ENCODE measurements around the gene XBP1.
A peak's percentile ranks its signal among the peaks of the same experiment; 100 is the strongest.

Gene XBP1

GRCh38 chr22:28835630-28836189, 35.3 kb upstream of the XBP1 start:
- TF ChIP-seq CTCF (IDR thresholded peaks at IDR 0.05; ENCODE audit: low read depth, low read length) = no peak
- in situ Hi-C loops (cut with HindIII; ENCODE audit: low sequenced_read_pairs) = no loop called here
- H3K4me3 ChIP-seq (ENCODE audit: low read depth, low read length) = no peak overlapping the region
- no peak for DNase-seq (ENCODE audit: low read depth, low spot score)

DNA sequence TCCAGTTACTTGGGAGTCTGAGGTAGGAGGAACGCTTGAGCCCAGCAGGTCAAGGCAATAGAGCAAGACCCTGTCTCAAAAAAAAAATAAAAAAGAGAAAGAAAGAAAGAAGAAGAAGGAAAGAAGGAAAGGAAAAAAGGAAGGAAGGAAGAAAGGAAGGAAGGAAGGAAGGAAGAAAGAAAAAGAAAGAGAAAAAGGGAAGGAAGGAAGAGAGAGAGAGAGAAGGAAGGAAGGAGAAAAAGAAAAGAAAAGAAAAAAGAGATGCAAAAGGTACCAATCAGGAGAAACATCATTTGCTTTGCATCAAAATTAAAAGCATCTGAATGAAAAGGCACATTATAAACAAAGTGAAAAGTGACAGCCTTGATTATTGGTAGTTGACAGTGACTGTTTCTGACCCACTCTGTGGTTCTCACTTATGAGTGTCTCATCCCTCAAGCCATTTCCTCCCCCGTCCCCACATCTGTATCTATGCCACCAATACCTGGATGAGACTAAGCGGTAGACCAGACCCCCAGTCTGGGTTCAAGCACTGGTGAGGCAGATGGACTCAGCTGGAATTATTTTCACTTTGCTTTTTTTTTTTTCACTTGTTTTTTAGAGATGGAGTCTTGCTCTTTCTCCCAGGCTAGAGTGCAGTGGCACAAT, 33.0 kb upstream of the XBP1 start:
- no peak for DNase-seq (ENCODE audit: low read depth, low spot score)
- no peak for TF ChIP-seq CTCF (IDR thresholded peaks at IDR 0.05; ENCODE audit: low read depth, low read length)
- in situ Hi-C loops (cut with HindIII; ENCODE audit: low sequenced_read_pairs) = no loop called here
- no peak overlapping the region for H3K4me3 ChIP-seq (ENCODE audit: low read depth, low read length)

DNA sequence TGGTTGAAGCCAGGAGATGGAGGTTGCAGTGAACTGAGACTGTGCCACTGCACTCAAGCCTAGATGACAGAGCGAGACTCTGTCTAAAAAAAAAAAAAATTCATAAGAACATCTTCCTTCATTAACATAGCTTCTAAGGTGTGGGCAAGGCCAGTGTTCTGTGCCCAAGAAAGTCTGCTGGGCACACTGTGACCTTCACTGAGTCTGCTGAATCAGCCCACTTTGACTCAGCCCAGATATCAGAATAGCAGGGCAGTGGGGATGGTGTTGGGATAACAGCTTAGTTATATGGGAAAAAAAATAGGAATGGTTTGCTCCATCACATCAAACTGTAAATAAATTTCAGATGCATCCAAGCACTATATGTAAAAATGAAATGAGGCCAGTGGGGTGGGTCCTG, 32.4 kb upstream of the XBP1 start:
- H3K4me3 ChIP-seq (ENCODE audit: low read depth, low read length) = no peak overlapping the region
- in situ Hi-C loops (cut with HindIII; ENCODE audit: low sequenced_read_pairs) = no loop called here
- TF ChIP-seq CTCF (IDR thresholded peaks at IDR 0.05; ENCODE audit: low read depth, low read length) = no peak
- no peak for DNase-seq (ENCODE audit: low read depth, low spot score)

- H3K4me3 ChIP-seq (ENCODE audit: low read depth, low read length) = no peak overlapping the region
- TF ChIP-seq CTCF (IDR thresholded peaks at IDR 0.05; ENCODE audit: low read depth, low read length) = no peak
- in situ Hi-C loops (cut with HindIII; ENCODE audit: low sequenced_read_pairs) = no loop called here
- no peak for DNase-seq (ENCODE audit: low read depth, low spot score)
Observed at GRCh38 chr22:28831140-28832072, 31.0 kb upstream of the XBP1 start.

DNA sequence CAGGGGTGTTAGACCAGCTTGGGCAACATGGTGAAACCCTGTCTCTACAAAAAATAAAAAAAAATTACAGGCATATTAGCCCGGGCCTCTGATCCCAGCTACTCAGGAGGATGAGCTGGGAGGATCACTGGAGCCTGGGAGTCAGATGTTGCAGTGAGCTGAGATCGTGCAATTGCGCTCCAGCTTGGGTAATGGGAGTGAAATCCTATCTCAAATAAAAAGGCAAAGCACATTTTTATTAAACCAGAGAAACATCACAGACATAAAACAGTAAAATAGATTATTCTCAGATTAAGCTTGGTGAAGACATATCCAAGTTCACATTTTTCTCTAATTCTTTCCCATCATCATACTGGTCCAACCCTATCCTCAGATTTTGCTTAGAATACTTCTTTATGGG, 30.1 kb upstream of the XBP1 start:
- TF ChIP-seq CTCF (IDR thresholded peaks at IDR 0.05; ENCODE audit: low read depth, low read length) = no peak
- H3K4me3 ChIP-seq (ENCODE audit: low read depth, low read length) = no peak overlapping the region
- in situ Hi-C loops (cut with HindIII; ENCODE audit: low sequenced_read_pairs) = no loop called here
- no peak for DNase-seq (ENCODE audit: low read depth, low spot score)

DNA sequence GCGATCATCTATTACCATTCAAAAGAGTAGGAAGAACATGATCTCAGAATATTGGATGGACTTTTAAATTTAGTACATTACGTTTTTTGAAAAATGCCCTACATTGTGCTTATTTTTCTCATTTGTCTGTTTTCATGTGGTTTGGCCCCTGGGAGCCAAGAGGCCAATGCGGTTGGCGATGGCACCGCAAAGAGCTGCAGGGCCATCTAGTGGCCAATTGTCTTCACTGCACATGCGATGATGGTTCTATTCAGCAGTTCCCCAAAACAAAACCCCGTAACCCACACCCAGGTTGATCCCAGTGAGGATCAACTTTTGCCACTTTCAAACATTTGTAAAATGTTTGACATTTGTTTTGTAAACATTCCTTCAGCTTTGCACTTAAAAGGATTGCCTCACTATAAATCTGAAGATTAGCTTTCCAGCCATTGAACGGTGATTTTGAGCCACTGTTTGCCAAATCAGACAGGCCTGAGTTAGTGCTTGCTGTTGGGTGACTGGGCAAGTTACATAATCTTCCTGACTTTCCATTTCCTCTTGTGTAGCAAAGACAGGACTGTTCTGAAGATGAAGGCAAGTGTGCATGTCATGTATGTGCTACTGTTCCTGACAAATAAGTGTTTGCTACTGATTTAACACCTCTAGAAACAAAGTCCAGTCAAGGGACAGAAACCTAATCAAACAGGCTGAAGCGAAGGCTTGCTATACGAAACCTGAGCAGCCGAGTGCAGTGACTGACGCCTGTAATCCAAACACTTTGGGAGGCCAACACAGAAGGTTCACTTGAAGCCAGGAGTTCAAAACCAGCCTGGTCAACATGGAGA, 29.2 kb upstream of the XBP1 start:
- TF ChIP-seq CTCF (IDR thresholded peaks at IDR 0.05; ENCODE audit: low read depth, low read length) = peak; percentile 96
- H3K4me3 ChIP-seq (ENCODE audit: low read depth, low read length) = no peak overlapping the region
- in situ Hi-C loops (cut with HindIII; ENCODE audit: low sequenced_read_pairs) = no loop called here
- peak; percentile 70 for DNase-seq (ENCODE audit: low read depth, low spot score)

Data from astrocyte of the spinal cord (primary cell).